NCI-H69 (cell line): Measurements from ENCODE around the gene ABCD1.
"Not testable (repeated sequence)": the region's sequence is repeated elsewhere in the genome, so short reads cannot be mapped to it uniquely, and the experiment has no call there.

ENCODE experiments used
- DNase-seq: peaks from one replicate; lab custom pipeline; 2025; lab: John Stamatoyannopoulos, UW

ABCD1 gene

GRCh38 chrX:153724252-153725038 is at the start of gene ABCD1, which contains the start of gene BCAP31:
TSS of gene ABCD1 (plus strand) at chrX:153724856. CDS start at chrX:153725267, 411 bp downstream.
TSS of gene BCAP31 (minus strand) at chrX:153724387. CDS start at chrX:153723244, 1,143 bp downstream.
- peak; percentile 98 for DNase-seq

GRCh38 chrX:153681175-153681574 is 43.5 kb upstream of the ABCD1 start:
- no peak for DNase-seq

- DNase-seq, result not testable (repeated sequence)
Measured at GRCh38 chrX:153683486-153683885, 41.2 kb upstream of the ABCD1 start.

GRCh38 chrX:153684467-153685155 is 40.0 kb upstream of the ABCD1 start:
- no peak for DNase-seq

- no peak for DNase-seq
Measured at GRCh38 chrX:153685156-153685536, 39.5 kb upstream of the ABCD1 start.

- no peak for DNase-seq
Measured at GRCh38 chrX:153685751-153686696, 38.6 kb upstream of the ABCD1 start.

GRCh38 chrX:153686711-153687110 is 37.9 kb upstream of the ABCD1 start:
- no peak for DNase-seq

GRCh38 chrX:153687121-153688039 is 37.3 kb upstream of the ABCD1 start, which contains the start of gene SLC6A8:
TSS of gene SLC6A8 (plus strand) at chrX:153687926. CDS start at chrX:153688575, 649 bp downstream.
- peak; percentile 85 for DNase-seq

GRCh38 chrX:153688071-153688470 is 36.6 kb upstream of the ABCD1 start:
- peak; percentile 38 for DNase-seq

GRCh38 chrX:153688506-153688905 is 36.1 kb upstream of the ABCD1 start:
- peak; percentile 14 for DNase-seq

GRCh38 chrX:153688911-153689590 is 35.6 kb upstream of the ABCD1 start:
- DNase-seq, result no peak

GRCh38 chrX:153689654-153690465 is 34.8 kb upstream of the ABCD1 start:
- DNase-seq, result no peak

GRCh38 chrX:153690466-153690865 is 34.2 kb upstream of the ABCD1 start:
- no peak for DNase-seq

- DNase-seq, result not testable (repeated sequence)
Measured at GRCh38 chrX:153691032-153691827, 33.4 kb upstream of the ABCD1 start.

- DNase-seq, result no peak
Measured at GRCh38 chrX:153692003-153692402, 32.7 kb upstream of the ABCD1 start.

GRCh38 chrX:153692611-153693156 is 32.0 kb upstream of the ABCD1 start:
- no peak for DNase-seq

GRCh38 chrX:153693216-153694086 is 31.2 kb upstream of the ABCD1 start:
- DNase-seq, result no peak
